ENCODE data around the gene SLC13A4.
"Not testable (repeated sequence)": the region's sequence is repeated elsewhere in the genome, so short reads cannot be mapped to it uniquely, and the experiment has no call there.

SLC13A4 gene

GRCh38 chr7:135697276-135698049 is 30.5 kb downstream of the SLC13A4 start:
- H3K9me3 ChIP-seq (ENCODE audit: control insufficient read depth in 2 of 2, low read length in 2 of 2), result no peaks in the 10 kb centered on the region
- H3K27ac ChIP-seq (ENCODE audit: low read depth in 2 of 2, low read length in 2 of 2), result no peak overlapping the region
- H3K27me3 ChIP-seq (ENCODE audit: control insufficient read depth in 2 of 2, insufficient read depth in 2 of 2, low read length in 2 of 2), result no peaks in the 10 kb centered on the region
- H3K4me1 ChIP-seq (ENCODE audit: control insufficient read depth in 2 of 2, insufficient read depth in 2 of 2, low read length in 2 of 2), result no peaks in the 10 kb centered on the region
- no peak overlapping the region for H3K4me3 ChIP-seq (ENCODE audit: low read length in 2 of 2)
- H3K36me3 ChIP-seq (ENCODE audit: control insufficient read depth in 2 of 2, insufficient read depth in 2 of 2, low read length in 2 of 2), result peaks cover 0 to under 1% of the 10 kb centered on the region in 2 donors
- H3K9ac ChIP-seq (ENCODE audit: low read depth in 1 of 2, low read length in 2 of 2), result no peak overlapping the region

GRCh38 chr7:135693558-135693957 is 34.4 kb downstream of the SLC13A4 start:
- Histone ChIP-seq H3K9me3 (ENCODE audit: control insufficient read depth in 2 of 2, low read length in 2 of 2) (no peaks in the 10 kb centered on the region), H3K4me1 (ENCODE audit: control insufficient read depth in 2 of 2, insufficient read depth in 2 of 2, low read length in 2 of 2) (no peaks in the 10 kb centered on the region), H3K9ac (ENCODE audit: low read depth in 1 of 2, low read length in 2 of 2) (no peak overlapping the region), H3K4me3 (ENCODE audit: low read length in 2 of 2) (no peak overlapping the region), H3K36me3 (ENCODE audit: control insufficient read depth in 2 of 2, insufficient read depth in 2 of 2, low read length in 2 of 2) (peaks cover 2% of the 10 kb centered on the region in 2 donors), H3K27me3 (ENCODE audit: control insufficient read depth in 2 of 2, insufficient read depth in 2 of 2, low read length in 2 of 2) (no peaks in the 10 kb centered on the region), H3K27ac (ENCODE audit: low read depth in 2 of 2, low read length in 2 of 2) (no peak overlapping the region)

- not testable (repeated sequence) for H3K4me1 ChIP-seq (ENCODE audit: control insufficient read depth in 2 of 2, insufficient read depth in 2 of 2, low read length in 2 of 2); H3K36me3 ChIP-seq (ENCODE audit: control insufficient read depth in 2 of 2, insufficient read depth in 2 of 2, low read length in 2 of 2)
Observed at GRCh38 chr7:135692606-135693005, 35.4 kb downstream of the SLC13A4 start.

GRCh38 chr7:135692055-135692454 is 35.9 kb downstream of the SLC13A4 start:
- no peaks in the 10 kb centered on the region for H3K4me1 ChIP-seq (ENCODE audit: control insufficient read depth in 2 of 2, insufficient read depth in 2 of 2, low read length in 2 of 2)
- H3K36me3 ChIP-seq (ENCODE audit: control insufficient read depth in 2 of 2, insufficient read depth in 2 of 2, low read length in 2 of 2), result peaks cover 2% of the 10 kb centered on the region in 2 donors
- no peak overlapping the region for H3K4me3 ChIP-seq (ENCODE audit: low read length in 2 of 2)
- H3K27ac ChIP-seq (ENCODE audit: low read depth in 2 of 2, low read length in 2 of 2), result no peak overlapping the region
- H3K9ac ChIP-seq (ENCODE audit: low read depth in 1 of 2, low read length in 2 of 2), result no peak overlapping the region
- H3K9me3 ChIP-seq (ENCODE audit: control insufficient read depth in 2 of 2, low read length in 2 of 2), result no peaks in the 10 kb centered on the region
- H3K27me3 ChIP-seq (ENCODE audit: control insufficient read depth in 2 of 2, insufficient read depth in 2 of 2, low read length in 2 of 2), result no peaks in the 10 kb centered on the region

More at GRCh38 chr7:135692606-135693005, 35.4 kb downstream of the SLC13A4 start:
- not testable (repeated sequence) for H3K4me3 ChIP-seq (ENCODE audit: low read length in 2 of 2); H3K27me3 ChIP-seq (ENCODE audit: control insufficient read depth in 2 of 2, insufficient read depth in 2 of 2, low read length in 2 of 2); H3K27ac ChIP-seq (ENCODE audit: low read depth in 2 of 2, low read length in 2 of 2); H3K9me3 ChIP-seq (ENCODE audit: control insufficient read depth in 2 of 2, low read length in 2 of 2); H3K9ac ChIP-seq (ENCODE audit: low read depth in 1 of 2, low read length in 2 of 2)

- Histone ChIP-seq H3K9ac (ENCODE audit: low read depth in 1 of 2, low read length in 2 of 2) (no peak overlapping the region), H3K27me3 (ENCODE audit: control insufficient read depth in 2 of 2, insufficient read depth in 2 of 2, low read length in 2 of 2) (no peaks in the 10 kb centered on the region), H3K36me3 (ENCODE audit: control insufficient read depth in 2 of 2, insufficient read depth in 2 of 2, low read length in 2 of 2) (peaks cover 2 to 5% of the 10 kb centered on the region in 2 donors), H3K9me3 (ENCODE audit: control insufficient read depth in 2 of 2, low read length in 2 of 2) (no peaks in the 10 kb centered on the region), H3K4me1 (ENCODE audit: control insufficient read depth in 2 of 2, insufficient read depth in 2 of 2, low read length in 2 of 2) (no peaks in the 10 kb centered on the region), H3K27ac (ENCODE audit: low read depth in 2 of 2, low read length in 2 of 2) (no peak overlapping the region), H3K4me3 (ENCODE audit: low read length in 2 of 2) (no peak overlapping the region)
Observed at GRCh38 chr7:135690566-135690965, 37.4 kb downstream of the SLC13A4 start.

GRCh38 chr7:135687466-135687865 is 40.5 kb downstream of the SLC13A4 start:
- Histone ChIP-seq H3K27ac (ENCODE audit: low read depth in 2 of 2, low read length in 2 of 2) (no peak overlapping the region), H3K27me3 (ENCODE audit: control insufficient read depth in 2 of 2, insufficient read depth in 2 of 2, low read length in 2 of 2) (no peaks in the 10 kb centered on the region), H3K9me3 (ENCODE audit: control insufficient read depth in 2 of 2, low read length in 2 of 2) (no peaks in the 10 kb centered on the region), H3K36me3 (ENCODE audit: control insufficient read depth in 2 of 2, insufficient read depth in 2 of 2, low read length in 2 of 2) (peaks cover 2 to 5% of the 10 kb centered on the region in 2 donors), H3K9ac (ENCODE audit: low read depth in 1 of 2, low read length in 2 of 2) (no peak overlapping the region), H3K4me3 (ENCODE audit: low read length in 2 of 2) (no peak overlapping the region), H3K4me1 (ENCODE audit: control insufficient read depth in 2 of 2, insufficient read depth in 2 of 2, low read length in 2 of 2) (no peaks in the 10 kb centered on the region)

- Histone ChIP-seq H3K27ac (ENCODE audit: low read depth in 2 of 2, low read length in 2 of 2) (no peak overlapping the region), H3K27me3 (ENCODE audit: control insufficient read depth in 2 of 2, insufficient read depth in 2 of 2, low read length in 2 of 2) (no peaks in the 10 kb centered on the region), H3K9me3 (ENCODE audit: control insufficient read depth in 2 of 2, low read length in 2 of 2) (no peaks in the 10 kb centered on the region), H3K4me1 (ENCODE audit: control insufficient read depth in 2 of 2, insufficient read depth in 2 of 2, low read length in 2 of 2) (no peaks in the 10 kb centered on the region), H3K36me3 (ENCODE audit: control insufficient read depth in 2 of 2, insufficient read depth in 2 of 2, low read length in 2 of 2) (peaks cover 0 to 5% of the 10 kb centered on the region in 2 donors), H3K9ac (ENCODE audit: low read depth in 1 of 2, low read length in 2 of 2) (no peak overlapping the region), H3K4me3 (ENCODE audit: low read length in 2 of 2) (no peak overlapping the region)
Observed at GRCh38 chr7:135685306-135686084, 42.5 kb downstream of the SLC13A4 start.

GRCh38 chr7:135684699-135685098 is 43.3 kb downstream of the SLC13A4 start:
- no peaks in the 10 kb centered on the region for H3K4me1 ChIP-seq (ENCODE audit: control insufficient read depth in 2 of 2, insufficient read depth in 2 of 2, low read length in 2 of 2)
- H3K27ac ChIP-seq (ENCODE audit: low read depth in 2 of 2, low read length in 2 of 2), result no peak overlapping the region
- H3K9me3 ChIP-seq (ENCODE audit: control insufficient read depth in 2 of 2, low read length in 2 of 2), result no peaks in the 10 kb centered on the region
- H3K4me3 ChIP-seq (ENCODE audit: low read length in 2 of 2), result no peak overlapping the region
- no peaks in the 10 kb centered on the region for H3K27me3 ChIP-seq (ENCODE audit: control insufficient read depth in 2 of 2, insufficient read depth in 2 of 2, low read length in 2 of 2)
- no peak overlapping the region for H3K9ac ChIP-seq (ENCODE audit: low read depth in 1 of 2, low read length in 2 of 2)
- H3K36me3 ChIP-seq (ENCODE audit: control insufficient read depth in 2 of 2, insufficient read depth in 2 of 2, low read length in 2 of 2), result peaks cover 0 to 5% of the 10 kb centered on the region in 2 donors

GRCh38 chr7:135684136-135684535 is 43.9 kb downstream of the SLC13A4 start:
- peaks cover 0 to 3% of the 10 kb centered on the region in 2 donors for H3K36me3 ChIP-seq (ENCODE audit: control insufficient read depth in 2 of 2, insufficient read depth in 2 of 2, low read length in 2 of 2)
- no peaks in the 10 kb centered on the region for H3K27me3 ChIP-seq (ENCODE audit: control insufficient read depth in 2 of 2, insufficient read depth in 2 of 2, low read length in 2 of 2)
- no peaks in the 10 kb centered on the region for H3K4me1 ChIP-seq (ENCODE audit: control insufficient read depth in 2 of 2, insufficient read depth in 2 of 2, low read length in 2 of 2)
- H3K9me3 ChIP-seq (ENCODE audit: control insufficient read depth in 2 of 2, low read length in 2 of 2), result no peaks in the 10 kb centered on the region
- H3K27ac ChIP-seq (ENCODE audit: low read depth in 2 of 2, low read length in 2 of 2), result no peak overlapping the region
- H3K9ac ChIP-seq (ENCODE audit: low read depth in 1 of 2, low read length in 2 of 2), result no peak overlapping the region
- H3K4me3 ChIP-seq (ENCODE audit: low read length in 2 of 2), result no peak overlapping the region

GRCh38 chr7:135683609-135684008 is 44.4 kb downstream of the SLC13A4 start:
- no peak overlapping the region for H3K9ac ChIP-seq (ENCODE audit: low read depth in 1 of 2, low read length in 2 of 2)
- H3K27me3 ChIP-seq (ENCODE audit: control insufficient read depth in 2 of 2, insufficient read depth in 2 of 2, low read length in 2 of 2), result no peaks in the 10 kb centered on the region
- no peaks in the 10 kb centered on the region for H3K4me1 ChIP-seq (ENCODE audit: control insufficient read depth in 2 of 2, insufficient read depth in 2 of 2, low read length in 2 of 2)
- no peak overlapping the region for H3K27ac ChIP-seq (ENCODE audit: low read depth in 2 of 2, low read length in 2 of 2)
- H3K9me3 ChIP-seq (ENCODE audit: control insufficient read depth in 2 of 2, low read length in 2 of 2), result no peaks in the 10 kb centered on the region
- no peak overlapping the region for H3K4me3 ChIP-seq (ENCODE audit: low read length in 2 of 2)
- H3K36me3 ChIP-seq (ENCODE audit: control insufficient read depth in 2 of 2, insufficient read depth in 2 of 2, low read length in 2 of 2), result peaks cover 0 to 3% of the 10 kb centered on the region in 2 donors

Data from mucosa of rectum (tissue), 2 donors.